LoVo (cell line): ENCODE measurements around the gene TRIM42.

Source experiments
- DNase-seq: peaks from one replicate; pipeline ENCODE4 v3.0.0-alpha.2; 2016; ENCODE audit warnings: low spot score

The TRIM42 gene

DNA sequence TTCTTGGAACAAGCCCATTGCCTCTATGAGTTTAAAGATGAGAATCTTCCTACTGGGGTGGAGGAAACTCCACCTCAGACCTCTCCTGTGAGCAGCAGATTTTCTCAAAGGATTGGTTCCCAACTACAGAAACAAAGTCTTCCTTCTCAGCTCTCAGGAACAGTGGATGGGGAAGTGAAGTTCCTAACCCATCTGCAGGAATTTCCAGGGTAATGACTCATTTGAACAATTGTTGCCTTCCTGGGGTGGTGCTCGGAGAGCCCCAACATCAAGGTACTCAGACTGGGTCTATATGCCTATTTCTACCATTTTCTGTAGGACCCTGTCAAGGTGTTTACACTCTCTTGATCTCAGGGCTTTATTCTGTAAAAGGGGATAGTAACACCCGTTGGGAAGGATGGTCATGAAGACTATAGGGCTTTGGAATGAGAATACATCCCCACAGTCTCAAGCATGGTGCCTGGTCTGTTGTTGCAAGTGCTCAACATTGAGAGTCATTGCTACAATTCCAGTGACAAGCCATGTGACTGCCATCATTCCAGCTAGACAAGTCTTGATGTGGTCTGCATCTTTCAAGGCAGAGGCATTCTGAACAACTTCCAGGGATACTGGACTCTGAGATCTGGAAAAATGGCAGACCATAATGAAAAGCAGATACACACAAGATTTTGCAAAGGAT lies 33.0 kb downstream of the TRIM42 start:
- no peak for DNase-seq

GRCh38 chr3:140711390-140712035 lies 33.6 kb downstream of the TRIM42 start:
- DNase-seq = no peak

GRCh38 chr3:140712301-140712700 lies 34.4 kb downstream of the TRIM42 start:
- DNase-seq = no peak

DNA sequence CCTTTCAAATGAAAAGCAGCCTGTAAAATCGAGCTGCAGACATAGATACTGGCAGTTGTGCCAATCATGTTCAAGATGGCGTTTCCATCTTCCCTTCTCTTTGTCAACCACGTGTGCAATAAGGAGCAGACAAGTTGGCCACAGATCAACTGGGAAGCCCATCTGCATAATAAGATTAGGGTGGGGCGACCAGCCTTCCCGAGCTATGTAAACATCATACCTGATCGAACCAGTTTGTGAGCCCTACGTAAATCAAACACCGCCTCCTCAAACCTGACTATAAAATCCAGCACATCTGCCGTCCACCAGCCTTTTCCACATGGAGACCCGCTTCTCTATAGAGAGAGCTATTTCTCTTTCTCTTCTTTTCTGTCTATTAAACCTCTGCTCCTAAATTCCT lies 37.2 kb downstream of the TRIM42 start:
- DNase-seq = peak; percentile 6

DNA sequence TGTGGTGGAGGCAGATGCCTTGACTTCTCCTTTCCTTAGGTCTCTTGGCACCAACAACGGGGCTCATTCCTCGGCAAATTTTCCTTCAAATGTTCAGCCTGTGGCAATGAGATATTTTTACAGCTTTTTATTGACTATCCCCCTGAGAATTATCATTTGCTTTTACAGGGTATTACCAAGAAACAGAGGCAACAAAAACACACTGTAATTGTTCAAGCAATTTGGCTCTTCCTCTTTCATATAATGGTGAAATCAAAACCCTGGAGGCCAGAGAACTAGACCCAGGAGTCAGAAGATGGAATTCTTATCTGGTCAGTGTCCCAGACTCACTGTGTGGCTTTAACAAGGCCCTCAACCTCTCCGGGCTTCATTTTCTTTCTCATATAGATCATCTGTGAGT lies 40.1 kb downstream of the TRIM42 start:
- no peak for DNase-seq

GRCh38 chr3:140719841-140720614 lies 42.2 kb downstream of the TRIM42 start:
- DNase-seq = no peak

DNA sequence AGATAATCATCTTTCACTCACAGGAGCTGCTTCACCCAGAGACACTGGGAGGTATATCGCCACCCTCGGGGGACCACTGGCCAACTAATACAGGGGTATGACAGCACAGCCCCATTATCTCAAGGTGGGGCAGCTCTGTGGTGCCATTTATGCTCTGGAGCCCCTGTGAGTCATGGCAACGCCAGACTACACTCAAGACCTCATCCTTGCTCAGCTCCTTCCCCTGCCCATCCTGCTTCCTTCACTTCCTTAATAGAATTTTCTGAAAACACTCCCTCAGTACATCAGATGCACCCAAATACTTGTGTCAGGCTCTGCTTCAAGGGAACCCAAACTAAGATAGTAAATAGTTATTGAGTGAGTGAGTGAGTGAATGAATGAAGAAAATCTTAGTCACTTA lies 45.7 kb downstream of the TRIM42 start:
- no peak for DNase-seq

GRCh38 chr3:140724856-140725812 lies 47.3 kb downstream of the TRIM42 start:
- DNase-seq = no peak

DNA sequence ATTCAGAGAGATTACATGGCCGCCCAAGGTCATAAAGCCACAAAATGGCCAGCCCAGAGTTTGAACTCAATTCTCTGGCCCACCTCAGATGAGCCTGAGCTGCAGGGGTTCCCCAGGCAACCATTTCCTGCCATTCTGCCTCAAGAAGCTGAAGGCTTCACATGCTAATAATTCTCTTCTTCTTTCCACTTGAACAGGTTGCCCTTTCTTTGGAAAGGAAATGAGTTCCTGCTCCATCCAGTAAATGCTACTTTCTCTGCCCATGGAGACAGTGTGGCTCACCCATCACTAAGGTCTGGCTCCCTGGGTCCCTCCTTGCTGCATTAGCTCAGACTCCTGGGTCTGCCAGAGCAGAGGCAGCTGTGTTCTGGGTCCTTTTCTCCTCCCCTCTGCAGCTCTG lies 48.2 kb downstream of the TRIM42 start:
- no peak for DNase-seq

- DNase-seq = no peak
Observed at GRCh38 chr3:140727886-140728285, 50.0 kb downstream of the TRIM42 start.

DNA sequence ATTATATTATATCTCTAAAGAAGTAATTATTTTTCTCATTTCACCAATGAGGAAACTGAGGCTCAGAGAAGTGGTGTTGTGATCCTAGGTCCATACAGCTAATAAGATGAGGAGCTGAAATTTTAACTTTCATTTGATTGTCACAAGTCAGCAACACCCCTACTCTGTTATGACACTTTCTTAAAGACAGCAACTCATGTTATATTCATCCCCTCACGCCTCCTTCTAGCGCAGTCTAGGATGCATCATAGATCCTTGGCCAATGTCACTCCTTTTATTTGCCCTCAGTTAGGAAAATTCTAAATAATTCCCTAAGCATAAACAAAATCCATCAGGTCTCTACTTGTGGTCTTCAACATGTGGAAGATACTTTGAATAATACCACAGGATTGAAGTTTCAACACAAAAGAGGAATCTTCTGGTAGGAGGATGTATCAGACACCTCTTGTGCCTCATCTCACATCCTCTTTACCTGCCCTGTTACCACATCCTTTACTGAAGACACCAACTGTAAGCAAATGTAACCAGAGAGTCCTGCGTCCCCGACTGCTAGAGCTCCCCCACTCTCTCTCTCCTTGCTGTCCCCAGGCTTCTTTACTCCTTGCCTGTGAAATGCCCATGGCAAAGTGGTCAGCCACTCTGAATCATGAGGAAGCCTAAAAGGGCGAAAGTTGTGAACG lies 53.7 kb downstream of the TRIM42 start:
- no peak for DNase-seq

- no peak for DNase-seq
Observed at GRCh38 chr3:140733623-140734022, 55.8 kb downstream of the TRIM42 start.

GRCh38 chr3:140736863-140737460 lies 59.1 kb downstream of the TRIM42 start:
- peak; percentile 22 for DNase-seq

DNA sequence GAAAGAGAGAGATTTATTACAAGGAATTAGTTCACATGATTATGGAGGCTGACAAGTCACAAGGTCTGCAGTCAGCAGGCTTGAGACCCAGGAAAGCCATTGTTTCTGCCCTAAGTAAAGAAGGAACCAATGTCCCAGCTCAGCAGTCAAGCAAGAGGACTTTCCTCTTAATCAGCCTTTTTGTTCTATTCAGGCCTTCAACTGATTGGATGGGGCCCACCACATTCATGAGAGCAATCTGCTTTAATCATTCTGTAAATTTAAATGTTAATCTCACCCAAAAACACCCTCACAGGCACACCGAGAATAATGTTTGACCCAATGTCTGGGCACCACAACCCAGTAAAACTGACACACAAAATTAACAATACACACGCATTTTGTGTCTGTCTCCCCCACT lies 64.3 kb downstream of the TRIM42 start:
- DNase-seq = no peak

GRCh38 chr3:140748171-140748570 lies 70.3 kb downstream of the TRIM42 start:
- no peak for DNase-seq

DNA sequence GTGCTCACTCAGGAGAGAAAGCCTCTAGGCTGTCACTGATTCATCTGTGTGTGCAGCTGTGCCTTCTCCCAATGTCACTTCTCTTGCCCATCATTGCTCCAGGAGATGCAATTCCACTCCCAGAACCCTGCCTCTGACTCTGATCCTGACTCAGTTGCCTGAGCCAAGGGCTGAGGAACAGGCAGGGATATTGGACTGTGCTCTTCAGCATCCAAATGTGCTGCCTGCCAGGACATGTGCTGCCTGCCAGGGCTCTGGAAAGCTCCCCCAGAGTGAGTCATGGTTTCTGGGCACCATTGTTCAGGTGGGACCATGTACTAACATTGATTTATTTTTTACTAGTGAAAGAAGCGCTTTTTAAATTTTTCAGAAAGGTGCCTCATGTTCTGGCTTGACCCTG lies 71.0 kb downstream of the TRIM42 start:
- DNase-seq = no peak
